Measurements from ENCODE around the gene RNF128.

Gene RNF128

GRCh38 chrX:106702636-106703035 is 23.9 kb upstream of the RNF128 start:
- TF ChIP-seq CTCF (IDR thresholded peaks at IDR 0.05; ENCODE audit: extremely low read depth, insufficient read depth, missing control alignments) = no peak
- DNase-seq (ENCODE audit: low spot score) = no peak
- in situ Hi-C loops (cut with MboI; ENCODE audit: low pct_unique_long_range_greater_than_20kb, low sequenced_read_pairs, unreplicated experiment) = no loop called here

- DNase-seq (ENCODE audit: low spot score) = no peak
- in situ Hi-C loops (cut with MboI; ENCODE audit: low pct_unique_long_range_greater_than_20kb, low sequenced_read_pairs, unreplicated experiment) = no loop called here
- no peak for TF ChIP-seq CTCF (IDR thresholded peaks at IDR 0.05; ENCODE audit: extremely low read depth, insufficient read depth, missing control alignments)
Observed at GRCh38 chrX:106706466-106706865, 20.0 kb upstream of the RNF128 start.

- in situ Hi-C loops (cut with MboI; ENCODE audit: low pct_unique_long_range_greater_than_20kb, low sequenced_read_pairs, unreplicated experiment) = no loop called here
- no peak for TF ChIP-seq CTCF (IDR thresholded peaks at IDR 0.05; ENCODE audit: extremely low read depth, insufficient read depth, missing control alignments)
Observed at GRCh38 chrX:106707771-106708454, 18.6 kb upstream of the RNF128 start.

GRCh38 chrX:106710771-106711170 is 15.7 kb upstream of the RNF128 start:
- no peak for TF ChIP-seq CTCF (IDR thresholded peaks at IDR 0.05; ENCODE audit: extremely low read depth, insufficient read depth, missing control alignments)
- in situ Hi-C loops (cut with MboI; ENCODE audit: low pct_unique_long_range_greater_than_20kb, low sequenced_read_pairs, unreplicated experiment) = no loop called here

More at GRCh38 chrX:106707771-106708454, 18.6 kb upstream of the RNF128 start:
- no peak for DNase-seq (ENCODE audit: low spot score)

GRCh38 chrX:106711375-106711774 is 15.1 kb upstream of the RNF128 start:
- in situ Hi-C loops (cut with MboI; ENCODE audit: low pct_unique_long_range_greater_than_20kb, low sequenced_read_pairs, unreplicated experiment) = no loop called here
- DNase-seq (ENCODE audit: low spot score) = no peak
- no peak for TF ChIP-seq CTCF (IDR thresholded peaks at IDR 0.05; ENCODE audit: extremely low read depth, insufficient read depth, missing control alignments)

More at GRCh38 chrX:106710771-106711170, 15.7 kb upstream of the RNF128 start:
- DNase-seq (ENCODE audit: low spot score) = no peak

GRCh38 chrX:106716004-106716403 is 10.5 kb upstream of the RNF128 start:
- no peak for TF ChIP-seq CTCF (IDR thresholded peaks at IDR 0.05; ENCODE audit: extremely low read depth, insufficient read depth, missing control alignments)
- no peak for DNase-seq (ENCODE audit: low spot score)
- in situ Hi-C loops (cut with MboI; ENCODE audit: low pct_unique_long_range_greater_than_20kb, low sequenced_read_pairs, unreplicated experiment) = no loop called here

All from GM13977 (cell line).